Immature natural killer cell (primary cell): ENCODE measurements around the gene KAT8. TPM values are rescaled to one million over a fixed set of nuclear protein-coding genes. Genes with fewer than 3 reads are reported as not detected.

ENCODE experiments used
- DNase-seq, 3 donors: peaks; one replicate each; pipeline ENCODE4 v3.0.0; 2022; ENCODE audit warnings: mixed read lengths in 1 of 3
- H3K27ac Mint-ChIP-seq, 6 donors: one replicate each; pipeline ENCODE4 v1.8.0; 2020; ENCODE audit warnings: mixed read lengths in 6 of 6, mild to moderate bottlenecking in 5 of 6, inconsistent platforms in 4 of 6, moderate library complexity in 3 of 6
- H3K27me3 Mint-ChIP-seq, 3 donors: one replicate each; pipeline ENCODE4 v1.8.0; 2020 to 2021; ENCODE audit warnings: low read depth in 3 of 3, mild to moderate bottlenecking in 3 of 3, mixed read lengths in 3 of 3, moderate library complexity in 3 of 3, inconsistent platforms in 1 of 3
- H3K36me3 Mint-ChIP-seq, 3 donors: one replicate each; pipeline ENCODE4 v1.8.0; 2020; ENCODE audit warnings: mixed read lengths in 3 of 3, inconsistent platforms in 2 of 3, mild to moderate bottlenecking in 2 of 3
- H3K4me1 Mint-ChIP-seq, 2 donors: one replicate each; pipeline ENCODE4 v1.8.0; 2020; ENCODE audit warnings: inconsistent platforms in 2 of 2, mild to moderate bottlenecking in 2 of 2, mixed read lengths in 2 of 2, moderate library complexity in 1 of 2
- H3K4me3 Mint-ChIP-seq, 5 donors: one replicate each; pipeline ENCODE4 v1.8.0; 2020; ENCODE audit warnings: mild to moderate bottlenecking in 5 of 5, mixed read lengths in 5 of 5, inconsistent platforms in 3 of 5, moderate library complexity in 3 of 5
- H3K9me3 Mint-ChIP-seq, 6 donors: one replicate each; pipeline ENCODE4 v1.8.0; 2020; ENCODE audit warnings: mild to moderate bottlenecking in 6 of 6, mixed read lengths in 6 of 6, inconsistent platforms in 4 of 6, moderate library complexity in 3 of 6
- polyA plus RNA-seq, 3 donors: library from polyadenylated mRNA; unstranded; fragments of 300-500 nt; fragmentation: Illumina TruSeq; gene quantifications; one replicate each; pipeline ENCODE4 v1.2.3, GENCODE V29; 2021

Gene KAT8
- polyA plus RNA-seq, 3 donors from 2014 or later: 29.4 to 53.9 (median 32.6) TPM

GRCh38 chr16:31106509-31107464, 10.7 kb upstream of the KAT8 start:
- Mint-ChIP-seq H3K4me1 (peaks cover 15 to 16% of the 10 kb centered on the region in 2 donors), H3K4me3 (peak overlapping the region in 3 of 5 donors; percentile 80 to 84 (median 83)), H3K9me3 (no peaks in the 10 kb centered on the region), H3K36me3 (peaks cover 0 to 6% (median 4%) of the 10 kb centered on the region in 3 donors), H3K27ac (peak overlapping the region in 2 of 6 donors; percentile 10 to 47), H3K27me3 (peaks cover 0 to 5% (median 2%) of the 10 kb centered on the region in 3 donors)
- no peak for DNase-seq

- peaks cover 0 to 5% (median 2%) of the 10 kb centered on the region in 3 donors for H3K27me3 Mint-ChIP-seq
- H3K4me3 Mint-ChIP-seq: peak overlapping the region; percentile 80 to 89 (median 84)
- H3K27ac Mint-ChIP-seq: peak overlapping the region in 5 of 6 donors; percentile 10 to 73 (median 47)
- H3K36me3 Mint-ChIP-seq: peaks cover 0 to 7% (median 4%) of the 10 kb centered on the region in 3 donors
- no peaks in the 10 kb centered on the region for H3K9me3 Mint-ChIP-seq
- DNase-seq: no peak
- H3K4me1 Mint-ChIP-seq: peaks cover 15 to 16% of the 10 kb centered on the region in 2 donors
These were observed 10.0 kb upstream of the KAT8 start for GRCh38 chr16:31107465-31107867.

- H3K27me3 Mint-ChIP-seq: peaks cover 0 to 5% (median 0%) of the 10 kb centered on the region in 3 donors
- peak within 1 kb of the TSS; percentile 47 to 81 (median 65) for H3K27ac Mint-ChIP-seq
- H3K36me3 Mint-ChIP-seq: peaks cover 0 to 8% (median 4%) of the 10 kb centered on the region in 3 donors
- no peaks in the 10 kb centered on the region for H3K9me3 Mint-ChIP-seq
- peak within 1 kb of the TSS; percentile 80 to 89 (median 84) for H3K4me3 Mint-ChIP-seq
- peak; percentile 41 to 47 (median 41) for DNase-seq
- peaks cover 15 to 16% of the 10 kb centered on the region in 2 donors for H3K4me1 Mint-ChIP-seq
These were observed 9.2 kb upstream of the KAT8 start, which contains the start of gene BCKDK for GRCh38 chr16:31108035-31108793. BCKDK (plus strand) TSS chr16:31108386; CDS start chr16:31109224, 838 bp downstream.

GRCh38 chr16:31108794-31109558, 8.5 kb upstream of the KAT8 start:
- H3K4me3 Mint-ChIP-seq: peak overlapping the region; percentile 76 to 81 (median 79)
- DNase-seq: no peak
- peaks cover 16 to 17% of the 10 kb centered on the region in 2 donors for H3K4me1 Mint-ChIP-seq
- H3K27me3 Mint-ChIP-seq: peaks cover 0 to 3% (median 0%) of the 10 kb centered on the region in 3 donors
- H3K27ac Mint-ChIP-seq: peak overlapping the region in 2 of 6 donors; percentile 69 to 71
- no peaks in the 10 kb centered on the region for H3K9me3 Mint-ChIP-seq
- H3K36me3 Mint-ChIP-seq: peaks cover 0 to 8% (median 4%) of the 10 kb centered on the region in 3 donors

- no peak for DNase-seq
- H3K4me1 Mint-ChIP-seq: peaks cover 16 to 17% of the 10 kb centered on the region in 2 donors
- H3K36me3 Mint-ChIP-seq: peaks cover 0 to 8% (median 4%) of the 10 kb centered on the region in 3 donors
- peak overlapping the region in 5 of 6 donors; percentile 23 to 73 (median 69) for H3K27ac Mint-ChIP-seq
- H3K27me3 Mint-ChIP-seq: peaks cover 0 to 3% (median 0%) of the 10 kb centered on the region in 3 donors
- H3K4me3 Mint-ChIP-seq: peak overlapping the region; percentile 76 to 81 (median 79)
- H3K9me3 Mint-ChIP-seq: no peaks in the 10 kb centered on the region
These were observed 7.8 kb upstream of the KAT8 start for GRCh38 chr16:31109622-31110021.

GRCh38 chr16:31110106-31111034, 7.1 kb upstream of the KAT8 start:
- H3K27me3 Mint-ChIP-seq: peaks cover 0 to 3% (median 0%) of the 10 kb centered on the region in 3 donors
- peak overlapping the region in 4 of 5 donors; percentile 21 to 42 (median 32) for H3K4me3 Mint-ChIP-seq
- H3K36me3 Mint-ChIP-seq: peaks cover 0 to 8% (median 4%) of the 10 kb centered on the region in 3 donors
- H3K4me1 Mint-ChIP-seq: peaks cover 16 to 17% of the 10 kb centered on the region in 2 donors
- no peaks in the 10 kb centered on the region for H3K9me3 Mint-ChIP-seq
- no peak for DNase-seq
- no peak overlapping the region for H3K27ac Mint-ChIP-seq

- no peak for DNase-seq
- peaks cover 10 to 13% of the 10 kb centered on the region in 2 donors for H3K4me1 Mint-ChIP-seq
- no peaks in the 10 kb centered on the region for H3K27me3 Mint-ChIP-seq
- peaks cover 0 to 8% (median 4%) of the 10 kb centered on the region in 3 donors for H3K36me3 Mint-ChIP-seq
- H3K9me3 Mint-ChIP-seq: no peaks in the 10 kb centered on the region
- no peak overlapping the region for H3K27ac Mint-ChIP-seq
- no peak overlapping the region for H3K4me3 Mint-ChIP-seq
These were observed 5.5 kb upstream of the KAT8 start for GRCh38 chr16:31111881-31112466.

- Mint-ChIP-seq H3K4me3 (no peak overlapping the region), H3K36me3 (peaks cover 0 to 8% (median 4%) of the 10 kb centered on the region in 3 donors), H3K27me3 (peaks cover 0 to 3% (median 2%) of the 10 kb centered on the region in 3 donors), H3K9me3 (no peaks in the 10 kb centered on the region), H3K27ac (no peak overlapping the region), H3K4me1 (peaks cover 6 to 11% of the 10 kb centered on the region in 2 donors)
- no peak for DNase-seq
These were observed 4.8 kb upstream of the KAT8 start for GRCh38 chr16:31112711-31113110.

GRCh38 chr16:31113121-31114120, 4.0 kb upstream of the KAT8 start:
- Mint-ChIP-seq H3K4me1 (peaks cover 8 to 13% of the 10 kb centered on the region in 2 donors), H3K9me3 (no peaks in the 10 kb centered on the region), H3K27me3 (peaks cover 2 to 6% (median 2%) of the 10 kb centered on the region in 3 donors), H3K27ac (no peak overlapping the region), H3K4me3 (peak overlapping the region in 1 of 5 donors; percentile 9), H3K36me3 (peaks cover 0 to 8% (median 4%) of the 10 kb centered on the region in 3 donors)
- no peak for DNase-seq

- Mint-ChIP-seq H3K4me1 (peaks cover 12 to 19% of the 10 kb centered on the region in 2 donors), H3K9me3 (no peaks in the 10 kb centered on the region), H3K27me3 (peaks cover 2 to 6% (median 2%) of the 10 kb centered on the region in 3 donors), H3K4me3 (peak overlapping the region in 1 of 5 donors; percentile 21), H3K27ac (peak overlapping the region in 1 of 6 donors; percentile 28), H3K36me3 (peaks cover 0 to 8% (median 4%) of the 10 kb centered on the region in 3 donors)
- no peak for DNase-seq
These were observed 3.0 kb upstream of the KAT8 start for GRCh38 chr16:31114468-31114867.
